DND-41 (cell line): ENCODE results near the gene ASPSCR1.

Experiments used
- CTCF ChIP-seq: IDR thresholded peaks from 2 replicates; pipeline ENCODE4 v1.5.1; 2012; ENCODE audit warnings: borderline replicate concordance, low read length, moderate library complexity, mild to moderate bottlenecking; ENCODE audit not compliant: poor library complexity, severe bottlenecking; ENCODE audit errors: extremely low read depth
- EZH2 ChIP-seq: IDR thresholded peaks from 3 replicates; pipeline ENCODE4 v1.6.1; 2012; ENCODE audit warnings: borderline replicate concordance, low read depth, mild to moderate bottlenecking, moderate library complexity, low read length, inconsistent platforms; ENCODE audit not compliant: severe bottlenecking

- TF ChIP-seq CTCF (no peak), EZH2 (no peak)
Observed at GRCh38 chr17:82047379-82047778, 70.0 kb downstream of the ASPSCR1 start.
